Measurements from ENCODE around the gene ICAM4. TPM values are rescaled to one million over a fixed set of nuclear protein-coding genes. Genes with fewer than 3 reads are reported as not detected.

Gene ICAM4
- total RNA-seq, 1 donor from 2014 or later, result not detected

- no peak for DNase-seq (ENCODE audit: low spot score)
- Mint-ChIP-seq H3K36me3 (ENCODE audit: low read depth) (peaks cover 14% of the 10 kb centered on the region), H3K27ac (ENCODE audit: unreplicated experiment) (no peak overlapping the region), H3K4me1 (ENCODE audit: low read depth) (no peaks in the 10 kb centered on the region), H3K4me3 (ENCODE audit: unreplicated experiment) (no peak overlapping the region), H3K27me3 (ENCODE audit: low read depth) (no peaks in the 10 kb centered on the region), H3K9me3 (ENCODE audit: low read depth) (no peaks in the 10 kb centered on the region)
- no peak for TF ChIP-seq CTCF (IDR thresholded peaks at IDR 0.05)
Observed at GRCh38 chr19:10325732-10326131, 39.0 kb downstream of the ICAM4 start.

- peaks cover 12% of the 10 kb centered on the region for H3K4me1 Mint-ChIP-seq (ENCODE audit: low read depth)
- H3K9me3 Mint-ChIP-seq (ENCODE audit: low read depth), result no peaks in the 10 kb centered on the region
- DNase-seq (ENCODE audit: low spot score), result no peak
- H3K36me3 Mint-ChIP-seq (ENCODE audit: low read depth), result peaks cover 9% of the 10 kb centered on the region
- H3K4me3 Mint-ChIP-seq (ENCODE audit: unreplicated experiment), result no peak overlapping the region
- H3K27me3 Mint-ChIP-seq (ENCODE audit: low read depth), result no peaks in the 10 kb centered on the region
- no peak overlapping the region for H3K27ac Mint-ChIP-seq (ENCODE audit: unreplicated experiment)
- no peak for TF ChIP-seq CTCF (IDR thresholded peaks at IDR 0.05)
Observed at GRCh38 chr19:10327793-10328192, 41.0 kb downstream of the ICAM4 start.

GRCh38 chr19:10328558-10329429 lies 42.0 kb downstream of the ICAM4 start:
- peaks cover 9% of the 10 kb centered on the region for H3K36me3 Mint-ChIP-seq (ENCODE audit: low read depth)
- no peak for TF ChIP-seq CTCF (IDR thresholded peaks at IDR 0.05)
- no peak overlapping the region for H3K27ac Mint-ChIP-seq (ENCODE audit: unreplicated experiment)
- no peak overlapping the region for H3K4me3 Mint-ChIP-seq (ENCODE audit: unreplicated experiment)
- H3K4me1 Mint-ChIP-seq (ENCODE audit: low read depth), result peaks cover 16% of the 10 kb centered on the region
- DNase-seq (ENCODE audit: low spot score), result no peak
- no peaks in the 10 kb centered on the region for H3K9me3 Mint-ChIP-seq (ENCODE audit: low read depth)
- no peaks in the 10 kb centered on the region for H3K27me3 Mint-ChIP-seq (ENCODE audit: low read depth)

GRCh38 chr19:10329555-10329954 lies 42.8 kb downstream of the ICAM4 start:
- DNase-seq (ENCODE audit: low spot score), result no peak
- H3K36me3 Mint-ChIP-seq (ENCODE audit: low read depth), result peaks cover 9% of the 10 kb centered on the region

More at GRCh38 chr19:10329555-10329954, 42.8 kb downstream of the ICAM4 start:
- TF ChIP-seq CTCF (IDR thresholded peaks at IDR 0.05), result no peak
- Mint-ChIP-seq H3K9me3 (ENCODE audit: low read depth) (no peaks in the 10 kb centered on the region), H3K27me3 (ENCODE audit: low read depth) (no peaks in the 10 kb centered on the region), H3K27ac (ENCODE audit: unreplicated experiment) (no peak overlapping the region), H3K4me1 (ENCODE audit: low read depth) (peaks cover 23% of the 10 kb centered on the region), H3K4me3 (ENCODE audit: unreplicated experiment) (no peak overlapping the region)

Data from chondrocyte (in vitro differentiated cells).